ENCODE data around the gene MSRB1. TPM values are rescaled to one million over a fixed set of nuclear protein-coding genes. Genes with fewer than 3 reads are reported as not detected.

The MSRB1 gene
- total and polyA plus RNA-seq, 9 of the 15 experiments (the other 6 are each of a cell fraction or from before 2014, with no cell fraction given): 5.4 to 33.7 (median 25.7) TPM

DNA sequence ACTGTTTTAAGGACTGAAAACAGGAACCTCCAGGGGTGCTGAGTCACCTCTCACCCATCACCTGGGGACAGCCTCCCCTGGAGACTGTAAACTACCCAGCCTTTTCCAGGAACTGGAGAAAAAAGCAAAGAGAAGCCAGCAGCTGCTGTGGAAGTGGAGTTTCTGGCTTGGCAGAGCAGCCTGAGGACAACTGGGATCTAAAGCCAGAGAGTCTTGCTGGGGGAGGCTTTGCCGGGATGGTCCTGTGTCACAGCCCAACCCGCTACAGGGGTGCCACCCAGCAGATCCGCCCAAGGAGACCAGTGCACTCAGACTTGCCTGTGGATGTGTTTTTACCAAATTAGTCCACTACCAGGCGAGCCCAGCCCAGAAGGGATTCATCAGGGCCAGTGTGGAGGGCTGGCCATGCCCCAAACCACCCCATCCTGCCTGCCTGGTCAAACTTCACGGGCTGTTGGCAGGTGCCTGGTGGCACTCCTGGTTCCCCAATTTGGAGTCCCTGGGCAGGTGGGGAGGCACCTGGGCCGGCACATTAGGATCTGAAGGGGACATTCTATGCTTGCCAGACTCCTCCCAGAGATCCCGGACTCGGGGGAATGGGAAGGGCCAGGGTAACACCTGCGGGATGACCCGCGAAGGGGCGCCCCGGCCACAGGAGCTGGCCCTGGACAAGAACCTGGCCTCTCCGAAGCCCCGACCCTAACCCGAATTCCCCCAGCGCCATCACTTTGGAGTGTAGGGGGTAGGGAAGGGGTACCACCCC, 771 bp downstream of the MSRB1 start (continued):
- TF ChIP-seq MYNN (IDR thresholded peaks at IDR 0.05) (peak; percentile 62; the same call in 1 of the 2 replicates), MYNN (CRISPR knock-in tag; IDR thresholded peaks at IDR 0.05) (no peak), NONO (IDR thresholded peaks at IDR 0.05; ENCODE audit: low read depth in 2 of 2, low read length in 1 of 2) (0 out of 4 replicates have a peak, but pooled peaks of 1 of the 2 experiments have one; percentile 15), DPF2 (IDR thresholded peaks at IDR 0.05) (peak; percentile 66), RHOXF2B (CRISPR knock-in tag; conservative IDR thresholded peaks at IDR 0.05) (no peak), RCOR1 (IDR thresholded peaks at IDR 0.05; ENCODE audit: borderline replicate concordance in 1 of 2, low read depth in 2 of 2, low read length in 2 of 2) (peak in 1 of 2 experiments; percentile 85; a peak in 2 of 4 replicates), ARID1B (IDR thresholded peaks at IDR 0.05) (peak; percentile 68), EP400 (IDR thresholded peaks at IDR 0.05) (peak; percentile 48; the same call in 1 of the 2 replicates), ZNF445 (CRISPR knock-in tag; IDR thresholded peaks at IDR 0.05; ENCODE audit: low read depth) (no peak), ATF7 (IDR thresholded peaks at IDR 0.05) (0 out of 2 replicates have a peak, but pooled peaks have one; percentile 13), PKNOX1 (IDR thresholded peaks at IDR 0.05) (peak; percentile 60; the same call in 1 of the 2 replicates), TFAP4 (CRISPR knock-in tag; IDR thresholded peaks at IDR 0.05; ENCODE audit: borderline replicate concordance) (peak; percentile 68), MAFG (tag; conservative IDR thresholded peaks at IDR 0.05) (peak; percentile 76), MAFK (IDR thresholded peaks at IDR 0.05; ENCODE audit: low read length) (peak; percentile 82), ZEB2 (IDR thresholded peaks at IDR 0.05) (peak; percentile 81), ZC3H4 (CRISPR knock-in tag; IDR thresholded peaks at IDR 0.05; ENCODE audit: borderline replicate concordance) (peak; percentile 51; the same call in 1 of the 2 replicates), EP300 (IDR thresholded peaks at IDR 0.05; ENCODE audit: low read length) (peak; percentile 53), CBFA2T2 (conservative IDR thresholded peaks at IDR 0.05) (no peak), BACH1 (tag; IDR thresholded peaks at IDR 0.05) (peak; percentile 81)
- TF ChIP-seq, protein P1, sequence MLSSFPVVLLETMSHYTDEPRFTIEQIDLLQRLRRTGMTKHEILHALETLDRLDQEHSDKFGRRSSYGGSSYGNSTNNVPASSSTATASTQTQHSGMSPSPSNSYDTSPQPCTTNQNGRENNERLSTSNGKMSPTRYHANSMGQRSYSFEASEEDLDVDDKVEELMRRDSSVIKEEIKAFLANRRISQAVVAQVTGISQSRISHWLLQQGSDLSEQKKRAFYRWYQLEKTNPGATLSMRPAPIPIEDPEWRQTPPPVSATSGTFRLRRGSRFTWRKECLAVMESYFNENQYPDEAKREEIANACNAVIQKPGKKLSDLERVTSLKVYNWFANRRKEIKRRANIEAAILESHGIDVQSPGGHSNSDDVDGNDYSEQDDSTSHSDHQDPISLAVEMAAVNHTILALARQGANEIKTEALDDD (IDR thresholded peaks at IDR 0.05): 0 out of 2 replicates have a peak, but pooled peaks have one; percentile 27
- TF ChIP-seq, protein P2, sequence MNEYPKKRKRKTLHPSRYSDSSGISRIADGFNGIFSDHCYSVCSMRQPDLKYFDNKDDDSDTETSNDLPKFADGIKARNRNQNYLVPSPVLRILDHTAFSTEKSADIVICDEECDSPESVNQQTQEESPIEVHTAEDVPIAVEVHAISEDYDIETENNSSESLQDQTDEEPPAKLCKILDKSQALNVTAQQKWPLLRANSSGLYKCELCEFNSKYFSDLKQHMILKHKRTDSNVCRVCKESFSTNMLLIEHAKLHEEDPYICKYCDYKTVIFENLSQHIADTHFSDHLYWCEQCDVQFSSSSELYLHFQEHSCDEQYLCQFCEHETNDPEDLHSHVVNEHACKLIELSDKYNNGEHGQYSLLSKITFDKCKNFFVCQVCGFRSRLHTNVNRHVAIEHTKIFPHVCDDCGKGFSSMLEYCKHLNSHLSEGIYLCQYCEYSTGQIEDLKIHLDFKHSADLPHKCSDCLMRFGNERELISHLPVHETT (CRISPR knock-in tag; conservative IDR thresholded peaks at IDR 0.05 in 1 of 2, IDR thresholded peaks at IDR 0.05 in 1 of 2): 0 out of 4 replicates have a peak, but pooled peaks of 1 of the 2 experiments have one; percentile 22
- TF ChIP-seq, protein P3, sequence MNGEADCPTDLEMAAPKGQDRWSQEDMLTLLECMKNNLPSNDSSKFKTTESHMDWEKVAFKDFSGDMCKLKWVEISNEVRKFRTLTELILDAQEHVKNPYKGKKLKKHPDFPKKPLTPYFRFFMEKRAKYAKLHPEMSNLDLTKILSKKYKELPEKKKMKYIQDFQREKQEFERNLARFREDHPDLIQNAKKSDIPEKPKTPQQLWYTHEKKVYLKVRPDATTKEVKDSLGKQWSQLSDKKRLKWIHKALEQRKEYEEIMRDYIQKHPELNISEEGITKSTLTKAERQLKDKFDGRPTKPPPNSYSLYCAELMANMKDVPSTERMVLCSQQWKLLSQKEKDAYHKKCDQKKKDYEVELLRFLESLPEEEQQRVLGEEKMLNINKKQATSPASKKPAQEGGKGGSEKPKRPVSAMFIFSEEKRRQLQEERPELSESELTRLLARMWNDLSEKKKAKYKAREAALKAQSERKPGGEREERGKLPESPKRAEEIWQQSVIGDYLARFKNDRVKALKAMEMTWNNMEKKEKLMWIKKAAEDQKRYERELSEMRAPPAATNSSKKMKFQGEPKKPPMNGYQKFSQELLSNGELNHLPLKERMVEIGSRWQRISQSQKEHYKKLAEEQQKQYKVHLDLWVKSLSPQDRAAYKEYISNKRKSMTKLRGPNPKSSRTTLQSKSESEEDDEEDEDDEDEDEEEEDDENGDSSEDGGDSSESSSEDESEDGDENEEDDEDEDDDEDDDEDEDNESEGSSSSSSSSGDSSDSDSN (IDR thresholded peaks at IDR 0.05; ENCODE audit: borderline replicate concordance in 1 of 2, low read depth in 2 of 2, low read length in 2 of 2): peak in 1 of 2 experiments; percentile 50; a peak in 1 of 4 replicates
